Inflammatory macrophage treated with lipopolysaccharide for 1 hour (primary cell): ENCODE measurements around the gene PFKFB1.

Experiments
- DNase-seq, 2 donors: peaks; one replicate each; pipeline ENCODE4 v3.0.0-alpha.2; 2020 to 2022

PFKFB1 gene

DNA sequence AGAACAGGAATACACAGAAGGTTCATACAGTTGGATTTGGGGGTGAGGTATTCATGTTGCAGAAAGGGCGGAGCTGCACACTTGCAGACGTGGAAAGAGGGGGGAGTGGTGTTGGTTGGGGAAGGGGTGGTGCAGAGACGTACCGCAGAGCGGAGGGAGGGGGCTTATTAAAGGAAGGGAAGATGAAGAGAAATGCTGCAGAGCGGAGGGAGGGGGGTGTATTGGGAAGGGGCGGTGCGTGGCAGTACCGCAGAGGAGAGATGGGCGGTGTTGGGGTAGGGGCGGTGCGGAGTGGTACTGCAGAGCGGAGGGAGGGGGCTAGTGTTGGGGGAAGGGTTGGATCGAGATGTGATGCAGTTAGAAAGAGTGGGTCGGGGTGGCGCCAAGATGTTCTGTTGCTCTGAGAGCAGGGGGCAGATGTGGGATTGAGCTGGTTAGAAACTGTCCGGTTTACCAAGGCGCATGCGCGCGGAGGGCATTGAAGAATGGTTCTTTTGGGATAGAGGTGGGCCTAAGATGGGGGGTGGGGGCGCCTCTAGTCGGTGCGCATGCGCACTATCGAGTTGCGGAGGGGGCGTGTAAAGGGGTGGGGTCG, 72.5 kb downstream of the PFKFB1 start:
- DNase-seq, result peak in 1 of 2 donors; percentile 0

DNA sequence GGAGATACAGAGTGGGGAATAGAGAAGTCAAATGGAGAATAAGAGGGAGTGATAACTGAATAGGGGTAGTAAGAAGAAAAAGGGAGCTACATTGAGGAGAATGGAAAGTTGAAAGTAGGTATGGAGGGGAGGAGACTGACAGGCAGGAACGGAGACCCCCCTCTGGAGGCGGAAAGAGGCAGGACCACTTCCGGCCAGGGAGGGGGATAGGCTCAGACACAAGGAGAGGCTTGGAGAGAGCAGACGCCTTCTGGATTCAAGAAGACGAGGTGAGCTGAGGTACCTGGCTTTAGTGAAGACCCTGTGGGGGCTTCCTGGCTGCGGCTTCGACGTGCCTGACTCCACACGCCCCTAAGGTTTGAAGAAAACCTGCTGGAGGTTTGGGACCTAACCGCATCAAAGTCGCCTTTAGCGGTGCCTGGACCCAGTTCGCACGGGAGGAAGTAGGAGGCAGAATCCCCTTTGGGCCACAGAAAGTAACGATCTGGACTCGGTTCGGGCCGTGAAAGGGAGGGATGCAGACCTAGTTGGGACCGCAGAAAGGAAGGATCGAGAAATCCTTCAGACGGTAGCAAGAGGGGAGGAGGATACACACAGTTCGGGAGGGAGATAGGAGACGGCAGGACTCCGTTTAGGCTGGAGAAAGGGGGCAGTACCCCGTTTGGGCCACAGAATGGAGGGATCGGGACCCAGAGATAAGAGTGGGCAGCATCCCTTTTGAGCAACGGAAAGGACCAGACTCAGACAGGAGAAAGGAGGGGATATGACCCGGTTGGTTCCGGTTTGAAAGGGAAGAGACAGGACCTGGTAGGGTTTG, 73.2 kb downstream of the PFKFB1 start, which contains the start of gene TRO:
Gene TRO, plus strand, starts transcription at position 215 of the 817 bp plus-strand sequence. CDS start 1,423 bp downstream, outside the sequence.
- DNase-seq, result no peak

DNA sequence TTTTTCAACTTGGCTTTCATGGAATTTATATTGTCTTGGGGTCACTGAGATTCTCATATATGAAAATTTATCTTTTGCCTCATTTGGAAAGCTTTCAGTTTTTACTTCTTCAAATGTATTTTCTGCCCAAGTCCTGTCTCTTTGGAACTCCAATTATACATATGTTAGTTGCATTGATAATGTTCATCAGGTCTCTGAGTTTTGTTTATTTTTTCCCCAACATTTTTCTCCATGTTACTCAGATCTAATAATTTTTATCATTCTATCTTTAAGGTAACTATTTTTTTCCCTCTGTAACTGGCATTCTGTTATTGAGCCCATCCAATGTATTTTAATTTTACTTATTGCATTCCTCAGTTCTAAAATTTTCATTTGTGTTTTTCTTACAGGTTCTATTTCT, 84.0 kb downstream of the PFKFB1 start:
- no peak for DNase-seq

DNA sequence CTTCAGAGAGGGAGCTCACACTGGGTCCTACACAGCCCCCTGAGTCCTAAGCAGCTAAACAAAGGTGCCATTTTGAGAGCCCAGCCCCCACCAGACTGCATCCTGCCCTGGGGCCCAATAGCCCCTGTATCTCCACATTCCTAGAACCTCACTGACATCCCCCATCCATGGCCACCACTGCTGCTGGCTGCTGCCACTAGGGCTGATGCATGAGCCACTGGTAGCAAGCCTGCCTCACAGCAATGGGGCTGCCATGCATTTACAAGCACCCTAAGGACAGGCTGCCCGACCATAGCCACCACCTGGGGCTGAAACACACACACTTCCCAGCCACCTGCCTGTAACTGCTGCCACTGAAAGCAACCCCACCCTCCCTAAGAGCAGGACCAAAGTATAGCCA, 99.8 kb downstream of the PFKFB1 start:
- DNase-seq, result no peak

DNA sequence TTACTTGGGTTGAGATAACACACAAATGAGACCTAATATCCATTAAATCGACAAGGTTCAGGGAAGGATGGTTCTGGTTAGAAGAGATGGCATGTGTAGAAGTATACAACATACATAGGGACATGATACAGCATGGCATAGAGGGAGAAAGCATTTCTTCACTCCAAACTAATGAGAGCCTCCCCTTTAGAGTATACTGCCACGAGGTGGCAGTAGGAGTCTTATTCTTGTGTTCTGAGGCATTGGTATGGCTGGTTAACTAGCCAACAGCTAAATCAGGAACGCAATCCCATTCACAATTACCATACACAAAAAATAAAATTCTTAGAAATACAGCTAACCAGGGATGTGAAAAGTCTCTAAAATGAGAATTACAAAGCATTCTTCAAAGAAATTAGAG, 102.4 kb downstream of the PFKFB1 start:
- peak; percentile 20 to 44 for DNase-seq

DNA sequence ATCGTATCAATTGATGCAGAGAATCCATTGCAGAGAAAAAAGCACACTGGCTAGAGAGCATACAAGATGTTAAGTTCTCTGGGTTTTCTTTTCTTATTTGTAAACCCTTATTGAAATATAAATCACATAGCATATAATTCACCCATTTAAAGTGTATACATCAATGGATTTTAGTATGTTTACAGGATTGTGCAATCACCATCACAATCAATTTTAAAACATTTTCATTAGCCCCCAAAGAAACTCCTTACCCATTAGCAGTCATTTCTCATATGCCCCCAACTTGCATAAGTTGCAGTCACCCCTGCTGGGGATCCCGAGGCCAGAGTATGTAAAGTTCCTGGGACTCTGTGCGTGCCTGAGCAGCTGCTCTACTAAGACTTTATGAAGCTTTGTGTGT, 108.2 kb downstream of the PFKFB1 start:
- no peak for DNase-seq
